Stimulated activated memory B cell treated with anti-CD40 and anti-IgM and Interleukin-4, amounts not matched to agents 10 μg/mL and 1 μg/mL and 100 μg/mL, for 72 hours (primary cell): ENCODE results near the gene TAC4.

Experiments used
- ATAC-seq: fragments of 150-1000 bp; cut with Tn5 transposase; 2 replicates; pipeline ENCODE4 v1.10.0; 2021
- H3K27ac Mint-ChIP-seq: one replicate; pipeline ENCODE4 v1.8.0; 2022; ENCODE audit warnings: mild to moderate bottlenecking, mixed read lengths
- H3K27me3 Mint-ChIP-seq: one replicate; pipeline ENCODE4 v1.8.0; 2022; ENCODE audit warnings: mixed read lengths
- H3K36me3 Mint-ChIP-seq: one replicate; pipeline ENCODE4 v1.8.0; 2022; ENCODE audit warnings: mixed read lengths
- H3K4me1 Mint-ChIP-seq: one replicate; pipeline ENCODE4 v1.8.0; 2022; ENCODE audit warnings: mixed read lengths
- H3K4me3 Mint-ChIP-seq: one replicate; pipeline ENCODE4 v1.8.0; 2022; ENCODE audit warnings: mild to moderate bottlenecking, moderate library complexity, mixed read lengths
- H3K9me3 Mint-ChIP-seq: one replicate; pipeline ENCODE4 v1.8.0; 2022; ENCODE audit warnings: mixed read lengths

Gene TAC4

GRCh38 chr17:49819138-49819537 is 28.7 kb downstream of the TAC4 start:
- H3K4me1 Mint-ChIP-seq, result no peaks in the 10 kb centered on the region
- H3K9me3 Mint-ChIP-seq, result no peaks in the 10 kb centered on the region
- no peak overlapping the region for H3K4me3 Mint-ChIP-seq
- H3K27ac Mint-ChIP-seq, result no peak overlapping the region
- no peak for ATAC-seq
- H3K36me3 Mint-ChIP-seq, result peaks cover 56% of the 10 kb centered on the region
- no peaks in the 10 kb centered on the region for H3K27me3 Mint-ChIP-seq

GRCh38 chr17:49817993-49818392 is 29.9 kb downstream of the TAC4 start:
- H3K36me3 Mint-ChIP-seq, result peaks cover 58% of the 10 kb centered on the region
- H3K4me3 Mint-ChIP-seq, result no peak overlapping the region
- no peak for ATAC-seq
- no peak overlapping the region for H3K27ac Mint-ChIP-seq
- no peaks in the 10 kb centered on the region for H3K9me3 Mint-ChIP-seq
- H3K4me1 Mint-ChIP-seq, result no peaks in the 10 kb centered on the region
- no peaks in the 10 kb centered on the region for H3K27me3 Mint-ChIP-seq

- Mint-ChIP-seq H3K36me3 (peaks cover 50% of the 10 kb centered on the region), H3K4me1 (no peaks in the 10 kb centered on the region)
Observed at GRCh38 chr17:49815761-49816281, 32.0 kb downstream of the TAC4 start.

GRCh38 chr17:49814781-49815529 is 32.9 kb downstream of the TAC4 start:
- Mint-ChIP-seq H3K9me3 (no peaks in the 10 kb centered on the region), H3K27me3 (no peaks in the 10 kb centered on the region), H3K27ac (no peak overlapping the region), H3K4me1 (no peaks in the 10 kb centered on the region), H3K36me3 (peaks cover 50% of the 10 kb centered on the region), H3K4me3 (no peak overlapping the region)
- ATAC-seq, result no peak

More at GRCh38 chr17:49815761-49816281, 32.0 kb downstream of the TAC4 start:
- Mint-ChIP-seq H3K27ac (no peak overlapping the region), H3K27me3 (no peaks in the 10 kb centered on the region), H3K9me3 (no peaks in the 10 kb centered on the region), H3K4me3 (no peak overlapping the region)
- no peak for ATAC-seq

- no peak for ATAC-seq
- peaks cover 63% of the 10 kb centered on the region for H3K36me3 Mint-ChIP-seq
- peaks cover 12% of the 10 kb centered on the region for H3K4me1 Mint-ChIP-seq
- H3K4me3 Mint-ChIP-seq, result no peak overlapping the region
- no peaks in the 10 kb centered on the region for H3K27me3 Mint-ChIP-seq
- no peaks in the 10 kb centered on the region for H3K9me3 Mint-ChIP-seq
- no peak overlapping the region for H3K27ac Mint-ChIP-seq
Observed at GRCh38 chr17:49809056-49809455, 38.8 kb downstream of the TAC4 start.

- H3K4me1 Mint-ChIP-seq, result peaks cover 22% of the 10 kb centered on the region
- no peak overlapping the region for H3K4me3 Mint-ChIP-seq
- no peak for ATAC-seq
- no peak overlapping the region for H3K27ac Mint-ChIP-seq
- H3K9me3 Mint-ChIP-seq, result no peaks in the 10 kb centered on the region
- H3K27me3 Mint-ChIP-seq, result no peaks in the 10 kb centered on the region
- H3K36me3 Mint-ChIP-seq, result peaks cover 42% of the 10 kb centered on the region
Observed at GRCh38 chr17:49798738-49799137, 49.1 kb downstream of the TAC4 start.

GRCh38 chr17:49798182-49798581 is 49.7 kb downstream of the TAC4 start:
- Mint-ChIP-seq H3K9me3 (no peaks in the 10 kb centered on the region), H3K27ac (no peak overlapping the region), H3K36me3 (peaks cover 45% of the 10 kb centered on the region), H3K27me3 (no peaks in the 10 kb centered on the region), H3K4me1 (peaks cover 26% of the 10 kb centered on the region), H3K4me3 (no peak overlapping the region)
- ATAC-seq, result no peak

- Mint-ChIP-seq H3K27ac (peak overlapping the region; percentile 53), H3K4me3 (no peak overlapping the region), H3K9me3 (no peaks in the 10 kb centered on the region), H3K27me3 (no peaks in the 10 kb centered on the region), H3K4me1 (peaks cover 32% of the 10 kb centered on the region), H3K36me3 (peaks cover 45% of the 10 kb centered on the region)
- peak; percentile 65 for ATAC-seq
Observed at GRCh38 chr17:49795372-49795771, 52.5 kb downstream of the TAC4 start.

GRCh38 chr17:49793309-49793708 is 54.6 kb downstream of the TAC4 start:
- peaks cover 40% of the 10 kb centered on the region for H3K4me1 Mint-ChIP-seq
- H3K9me3 Mint-ChIP-seq, result no peaks in the 10 kb centered on the region
- H3K36me3 Mint-ChIP-seq, result peaks cover 42% of the 10 kb centered on the region
- H3K4me3 Mint-ChIP-seq, result no peak overlapping the region
- no peak overlapping the region for H3K27ac Mint-ChIP-seq
- no peak for ATAC-seq
- H3K27me3 Mint-ChIP-seq, result no peaks in the 10 kb centered on the region

GRCh38 chr17:49789243-49789578 is 58.7 kb downstream of the TAC4 start:
- Mint-ChIP-seq H3K4me3 (peak overlapping the region; percentile 93), H3K4me1 (peaks cover 48% of the 10 kb centered on the region), H3K9me3 (no peaks in the 10 kb centered on the region), H3K27ac (peak overlapping the region; percentile 99), H3K27me3 (no peaks in the 10 kb centered on the region), H3K36me3 (peaks cover 28% of the 10 kb centered on the region)
- ATAC-seq, result no peak

GRCh38 chr17:49788478-49789242 is 59.2 kb downstream of the TAC4 start, which contains the start of gene KAT7:
KAT7 (plus strand) TSS chr17:49788681; CDS start chr17:49788835, 154 bp downstream.
- no peaks in the 10 kb centered on the region for H3K27me3 Mint-ChIP-seq
- peaks cover 26% of the 10 kb centered on the region for H3K36me3 Mint-ChIP-seq
- H3K4me3 Mint-ChIP-seq, result peak within 1 kb of the TSS; percentile 93
- peak within 1 kb of the TSS; percentile 99 for H3K27ac Mint-ChIP-seq
- H3K9me3 Mint-ChIP-seq, result no peaks in the 10 kb centered on the region
- peaks cover 48% of the 10 kb centered on the region for H3K4me1 Mint-ChIP-seq
- peak; percentile 97 for ATAC-seq
